Activated naive CD8-positive, alpha-beta T cell treated with anti-CD3 and anti-CD28 coated beads for 36 hours (primary cell): ENCODE results near the gene PAEP. TPM values are rescaled to one million over a fixed set of nuclear protein-coding genes. Genes with fewer than 3 reads are reported as not detected.
"Not testable (repeated sequence)": the region's sequence is repeated elsewhere in the genome, so short reads cannot be mapped to it uniquely, and the experiment has no call there.

Source experiments
- DNase-seq: peaks from one replicate; pipeline ENCODE4 v3.0.0; 2021
- H3K27ac Mint-ChIP-seq: one replicate; pipeline ENCODE4 v1.8.0; 2022; ENCODE audit warnings: mild to moderate bottlenecking, moderate library complexity, mixed read lengths
- H3K27me3 Mint-ChIP-seq: one replicate; pipeline ENCODE4 v1.8.0; 2022; ENCODE audit warnings: mild to moderate bottlenecking, mixed read lengths
- H3K36me3 Mint-ChIP-seq: one replicate; pipeline ENCODE4 v1.8.0; 2021; ENCODE audit warnings: mild to moderate bottlenecking, mixed read lengths
- H3K4me1 Mint-ChIP-seq: one replicate; pipeline ENCODE4 v1.8.0; 2021; ENCODE audit warnings: mixed read lengths
- H3K4me3 Mint-ChIP-seq: one replicate; pipeline ENCODE4 v1.8.0; 2022; ENCODE audit warnings: mild to moderate bottlenecking, moderate library complexity, mixed read lengths
- H3K9me3 Mint-ChIP-seq: one replicate; pipeline ENCODE4 v1.8.0; 2022; ENCODE audit warnings: mixed read lengths
- total RNA-seq, 2 experiments: library from RNA; stranded (reverse); gene quantifications; one replicate each; pipeline ENCODE4 v1.2.3, GENCODE V29; 2021

The PAEP gene
- total RNA-seq, 2 experiments from 2014 or later, result not detected

GRCh38 chr9:135522137-135522877 lies 39.2 kb upstream of the PAEP start:
- DNase-seq, result no peak
- Mint-ChIP-seq H3K9me3 (no peaks in the 10 kb centered on the region), H3K4me3 (no peak overlapping the region), H3K36me3 (no peaks in the 10 kb centered on the region), H3K4me1 (no peaks in the 10 kb centered on the region), H3K27me3 (peaks cover 13% of the 10 kb centered on the region), H3K27ac (no peak overlapping the region)

- Mint-ChIP-seq H3K27me3 (peaks cover 9% of the 10 kb centered on the region), H3K9me3 (no peaks in the 10 kb centered on the region)
Observed at GRCh38 chr9:135522931-135523330, 38.6 kb upstream of the PAEP start.

GRCh38 chr9:135523521-135524129 lies 37.9 kb upstream of the PAEP start:
- Mint-ChIP-seq H3K27me3 (peaks cover 4% of the 10 kb centered on the region), H3K36me3 (no peaks in the 10 kb centered on the region), H3K4me1 (no peaks in the 10 kb centered on the region), H3K4me3 (no peak overlapping the region), H3K9me3 (no peaks in the 10 kb centered on the region), H3K27ac (no peak overlapping the region)
- DNase-seq, result no peak

More at GRCh38 chr9:135522931-135523330, 38.6 kb upstream of the PAEP start:
- Mint-ChIP-seq H3K4me3 (no peak overlapping the region), H3K4me1 (no peaks in the 10 kb centered on the region), H3K36me3 (no peaks in the 10 kb centered on the region), H3K27ac (no peak overlapping the region)
- no peak for DNase-seq

GRCh38 chr9:135524130-135524861 lies 37.3 kb upstream of the PAEP start:
- H3K36me3 Mint-ChIP-seq, result no peaks in the 10 kb centered on the region
- no peak overlapping the region for H3K27ac Mint-ChIP-seq
- H3K4me1 Mint-ChIP-seq, result no peaks in the 10 kb centered on the region
- peaks cover 4% of the 10 kb centered on the region for H3K27me3 Mint-ChIP-seq
- DNase-seq, result no peak
- no peaks in the 10 kb centered on the region for H3K9me3 Mint-ChIP-seq
- H3K4me3 Mint-ChIP-seq, result no peak overlapping the region

- no peaks in the 10 kb centered on the region for H3K36me3 Mint-ChIP-seq
- H3K27me3 Mint-ChIP-seq, result no peaks in the 10 kb centered on the region
- no peaks in the 10 kb centered on the region for H3K4me1 Mint-ChIP-seq
- no peak for DNase-seq
- no peak overlapping the region for H3K27ac Mint-ChIP-seq
- no peaks in the 10 kb centered on the region for H3K9me3 Mint-ChIP-seq
- H3K4me3 Mint-ChIP-seq, result no peak overlapping the region
Observed at GRCh38 chr9:135525241-135526088, 36.1 kb upstream of the PAEP start.

GRCh38 chr9:135526089-135526729 lies 35.3 kb upstream of the PAEP start:
- H3K27me3 Mint-ChIP-seq, result no peaks in the 10 kb centered on the region

GRCh38 chr9:135526730-135527571 lies 34.6 kb upstream of the PAEP start:
- H3K4me1 Mint-ChIP-seq, result no peaks in the 10 kb centered on the region
- no peak for DNase-seq
- H3K27me3 Mint-ChIP-seq, result no peaks in the 10 kb centered on the region
- H3K36me3 Mint-ChIP-seq, result no peaks in the 10 kb centered on the region
- H3K27ac Mint-ChIP-seq, result no peak overlapping the region
- no peaks in the 10 kb centered on the region for H3K9me3 Mint-ChIP-seq
- no peak overlapping the region for H3K4me3 Mint-ChIP-seq

More at GRCh38 chr9:135526089-135526729, 35.3 kb upstream of the PAEP start:
- Mint-ChIP-seq H3K27ac (no peak overlapping the region), H3K4me3 (no peak overlapping the region), H3K4me1 (no peaks in the 10 kb centered on the region), H3K9me3 (no peaks in the 10 kb centered on the region), H3K36me3 (no peaks in the 10 kb centered on the region)
- DNase-seq, result no peak

- not testable (repeated sequence) for H3K4me3 Mint-ChIP-seq, H3K4me1 Mint-ChIP-seq, H3K36me3 Mint-ChIP-seq, DNase-seq, H3K27me3 Mint-ChIP-seq, H3K9me3 Mint-ChIP-seq, H3K27ac Mint-ChIP-seq
Observed at GRCh38 chr9:135528842-135529435, 32.6 kb upstream of the PAEP start.

- no peak overlapping the region for H3K4me3 Mint-ChIP-seq
- H3K36me3 Mint-ChIP-seq, result no peaks in the 10 kb centered on the region
- no peaks in the 10 kb centered on the region for H3K9me3 Mint-ChIP-seq
- no peak overlapping the region for H3K27ac Mint-ChIP-seq
- no peak for DNase-seq
- H3K27me3 Mint-ChIP-seq, result peaks cover 9% of the 10 kb centered on the region
- no peaks in the 10 kb centered on the region for H3K4me1 Mint-ChIP-seq
Observed at GRCh38 chr9:135530146-135530545, 31.4 kb upstream of the PAEP start.

GRCh38 chr9:135531096-135531495 lies 30.5 kb upstream of the PAEP start:
- H3K4me1 Mint-ChIP-seq, result no peaks in the 10 kb centered on the region
- no peak for DNase-seq
- H3K4me3 Mint-ChIP-seq, result no peak overlapping the region
- H3K27me3 Mint-ChIP-seq, result peaks cover 10% of the 10 kb centered on the region
- no peaks in the 10 kb centered on the region for H3K36me3 Mint-ChIP-seq
- no peaks in the 10 kb centered on the region for H3K9me3 Mint-ChIP-seq
- H3K27ac Mint-ChIP-seq, result no peak overlapping the region

- no peaks in the 10 kb centered on the region for H3K4me1 Mint-ChIP-seq
- H3K27ac Mint-ChIP-seq, result no peak overlapping the region
- H3K27me3 Mint-ChIP-seq, result peaks cover 18% of the 10 kb centered on the region
- H3K4me3 Mint-ChIP-seq, result no peak overlapping the region
- DNase-seq, result no peak
- no peaks in the 10 kb centered on the region for H3K36me3 Mint-ChIP-seq
- no peaks in the 10 kb centered on the region for H3K9me3 Mint-ChIP-seq
Observed at GRCh38 chr9:135533113-135533512, 28.4 kb upstream of the PAEP start.

- no peak overlapping the region for H3K4me3 Mint-ChIP-seq
- no peak overlapping the region for H3K27ac Mint-ChIP-seq
- no peak for DNase-seq
- no peaks in the 10 kb centered on the region for H3K36me3 Mint-ChIP-seq
- peaks cover 21% of the 10 kb centered on the region for H3K27me3 Mint-ChIP-seq
- H3K4me1 Mint-ChIP-seq, result no peaks in the 10 kb centered on the region
- H3K9me3 Mint-ChIP-seq, result no peaks in the 10 kb centered on the region
Observed at GRCh38 chr9:135533674-135534073, 27.9 kb upstream of the PAEP start.

GRCh38 chr9:135534192-135534711 lies 27.3 kb upstream of the PAEP start:
- not testable (repeated sequence) for H3K27ac Mint-ChIP-seq, DNase-seq, H3K9me3 Mint-ChIP-seq, H3K36me3 Mint-ChIP-seq, H3K4me3 Mint-ChIP-seq, H3K4me1 Mint-ChIP-seq
- H3K27me3 Mint-ChIP-seq, result peaks cover 25% of the 10 kb centered on the region
